ENCODE data around the gene KIF2A.

The KIF2A gene

GRCh38 chr5:62326702-62327101, 20.7 kb downstream of the KIF2A start:
- no peak overlapping the region for H3K27ac ChIP-seq
- TF ChIP-seq CTCF (IDR thresholded peaks at IDR 0.05), result no peak
- no peaks in the 10 kb centered on the region for H3K27me3 ChIP-seq (ENCODE audit: control insufficient read depth, insufficient read depth, low read length)
- no peaks in the 10 kb centered on the region for H3K9me3 ChIP-seq (ENCODE audit: control insufficient read depth, low read length)
- no peaks in the 10 kb centered on the region for H3K36me3 ChIP-seq (ENCODE audit: control insufficient read depth, insufficient read depth, low read length)
- no peak overlapping the region for H3K4me3 ChIP-seq (ENCODE audit: low read depth, low read length)
- no peak overlapping the region for H2AFZ ChIP-seq
- H3K4me2 ChIP-seq (ENCODE audit: low read length), result no peak overlapping the region
- H3K9ac ChIP-seq, result no peak overlapping the region
- peaks cover 9% of the 10 kb centered on the region for H3K79me2 ChIP-seq
- no peaks in the 10 kb centered on the region for H3K4me1 ChIP-seq

- no peaks in the 10 kb centered on the region for H3K4me1 ChIP-seq
- no peaks in the 10 kb centered on the region for H3K27me3 ChIP-seq (ENCODE audit: control insufficient read depth, insufficient read depth, low read length)
- H3K4me2 ChIP-seq (ENCODE audit: low read length), result no peak overlapping the region
- no peak overlapping the region for H3K4me3 ChIP-seq (ENCODE audit: low read depth, low read length)
- no peaks in the 10 kb centered on the region for H3K36me3 ChIP-seq (ENCODE audit: control insufficient read depth, insufficient read depth, low read length)
- no peak overlapping the region for H3K27ac ChIP-seq
- H3K9me3 ChIP-seq (ENCODE audit: control insufficient read depth, low read length), result no peaks in the 10 kb centered on the region
- TF ChIP-seq CTCF (IDR thresholded peaks at IDR 0.05), result no peak
- H2AFZ ChIP-seq, result no peak overlapping the region
- no peak overlapping the region for H3K9ac ChIP-seq
- H3K79me2 ChIP-seq, result peaks cover 9% of the 10 kb centered on the region
Observed at GRCh38 chr5:62327138-62328053, 21.4 kb downstream of the KIF2A start.

GRCh38 chr5:62328772-62329491, 22.9 kb downstream of the KIF2A start:
- H3K36me3 ChIP-seq (ENCODE audit: control insufficient read depth, insufficient read depth, low read length), result no peaks in the 10 kb centered on the region
- no peaks in the 10 kb centered on the region for H3K27me3 ChIP-seq (ENCODE audit: control insufficient read depth, insufficient read depth, low read length)
- no peak overlapping the region for H3K9ac ChIP-seq
- H3K9me3 ChIP-seq (ENCODE audit: control insufficient read depth, low read length), result no peaks in the 10 kb centered on the region
- H3K4me3 ChIP-seq (ENCODE audit: low read depth, low read length), result no peak overlapping the region
- no peak for TF ChIP-seq CTCF (IDR thresholded peaks at IDR 0.05)
- H2AFZ ChIP-seq, result no peak overlapping the region
- H3K4me2 ChIP-seq (ENCODE audit: low read length), result no peak overlapping the region
- no peak overlapping the region for H3K27ac ChIP-seq
- H3K4me1 ChIP-seq, result no peaks in the 10 kb centered on the region
- peaks cover 16% of the 10 kb centered on the region for H3K79me2 ChIP-seq

GRCh38 chr5:62330302-62330701, 24.3 kb downstream of the KIF2A start:
- Histone ChIP-seq H3K4me2 (ENCODE audit: low read length) (no peak overlapping the region), H3K9ac (no peak overlapping the region), H3K27me3 (ENCODE audit: control insufficient read depth, insufficient read depth, low read length) (no peaks in the 10 kb centered on the region), H3K27ac (no peak overlapping the region), H3K36me3 (ENCODE audit: control insufficient read depth, insufficient read depth, low read length) (no peaks in the 10 kb centered on the region), H3K4me3 (ENCODE audit: low read depth, low read length) (no peak overlapping the region), H3K79me2 (peaks cover 30% of the 10 kb centered on the region), H3K9me3 (ENCODE audit: control insufficient read depth, low read length) (no peaks in the 10 kb centered on the region), H2AFZ (no peak overlapping the region), H3K4me1 (no peaks in the 10 kb centered on the region)
- no peak for TF ChIP-seq CTCF (IDR thresholded peaks at IDR 0.05)
